Calu3 (cell line): ENCODE measurements around the gene HDHD5. TPM values are rescaled to one million over a fixed set of nuclear protein-coding genes. Genes with fewer than 3 reads are reported as not detected.

Experiments
- BruUV-seq: library from RNA; stranded (reverse); fragments of 400-500 nt; replicated peaks from 2 replicates; lab custom pipeline; 2021; lab: Mats Ljungman, UMichigan
- CTCF ChIA-PET: fragments of 300-600 bp; sonication (Branson Sonifier 250); formaldehyde crosslinking; loops from one replicate; lab custom pipeline; 2022; ENCODE audit warnings: antibody characterized with exemption; lab: Charles Lee
- DNase-seq: peaks from one replicate; pipeline ENCODE4 v3.0.0; 2022
- H3K27ac Mint-ChIP-seq: one replicate; pipeline ENCODE4 v1.8.0; 2022; ENCODE audit warnings: mixed read lengths; ENCODE audit not compliant: unreplicated experiment
- H3K27me3 Mint-ChIP-seq: one replicate; pipeline ENCODE4 v1.8.0; 2022; ENCODE audit warnings: mixed read lengths; ENCODE audit not compliant: unreplicated experiment
- H3K36me3 Mint-ChIP-seq: one replicate; pipeline ENCODE4 v1.8.0; 2022; ENCODE audit warnings: mild to moderate bottlenecking, moderate library complexity, mixed read lengths; ENCODE audit not compliant: insufficient read depth, unreplicated experiment
- H3K4me1 Mint-ChIP-seq: one replicate; pipeline ENCODE4 v1.8.0; 2022; ENCODE audit warnings: mild to moderate bottlenecking, low read depth, mixed read lengths; ENCODE audit not compliant: unreplicated experiment
- H3K4me3 Mint-ChIP-seq: one replicate; pipeline ENCODE4 v1.8.0; 2022; ENCODE audit warnings: mild to moderate bottlenecking, low read depth, moderate library complexity, mixed read lengths; ENCODE audit not compliant: unreplicated experiment
- H3K9me3 Mint-ChIP-seq: one replicate; pipeline ENCODE4 v1.8.0; 2022; ENCODE audit warnings: low read depth, mixed read lengths; ENCODE audit not compliant: unreplicated experiment
- CTCF ChIP-seq: fragments of 200-600 bp; IDR thresholded peaks from one replicate; pipeline ENCODE4 v1.8.0; 2022; ENCODE audit warnings: antibody characterized with exemption; ENCODE audit not compliant: unreplicated experiment
- intact Hi-C: fragments of 100-400 bp; cut with micrococcal nuclease; formaldehyde crosslinking; loops from one replicate; pipeline ENCODE4 v1.10.0; 2022; ENCODE audit not compliant: unreplicated experiment
- total RNA-seq: library from RNA; stranded (reverse); gene quantifications from 2 replicates; pipeline ENCODE4 v1.2.3, GENCODE V29; 2022

HDHD5 gene
- total RNA-seq, 1 experiment from 2014 or later: 44.4 TPM

- Mint-ChIP-seq H3K4me1 (no peaks in the 10 kb centered on the region), H3K27ac (no peak overlapping the region), H3K4me3 (no peak overlapping the region), H3K27me3 (no peaks in the 10 kb centered on the region), H3K9me3 (no peaks in the 10 kb centered on the region), H3K36me3 (no peaks in the 10 kb centered on the region)
- CTCF ChIA-PET: no interaction called here
- DNase-seq: no peak
- no TSS peak for BruUV-seq
- intact Hi-C loops: no loop called here
- no peak for TF ChIP-seq CTCF
Observed at GRCh38 chr22:17103351-17103750, 55.7 kb downstream of the HDHD5 start.

GRCh38 chr22:17102297-17102667 is 56.8 kb downstream of the HDHD5 start:
- Mint-ChIP-seq H3K36me3 (no peaks in the 10 kb centered on the region), H3K4me1 (no peaks in the 10 kb centered on the region), H3K4me3 (no peak overlapping the region)

GRCh38 chr22:17101475-17102296 is 57.4 kb downstream of the HDHD5 start:
- Mint-ChIP-seq H3K27ac (no peak overlapping the region), H3K36me3 (no peaks in the 10 kb centered on the region), H3K27me3 (no peaks in the 10 kb centered on the region), H3K9me3 (no peaks in the 10 kb centered on the region), H3K4me3 (no peak overlapping the region), H3K4me1 (no peaks in the 10 kb centered on the region)
- intact Hi-C loops: no loop called here
- CTCF ChIA-PET: interaction anchor here (0.7 kb wide), 1 partner anchor 59 kb away, joined by 5 read pairs; no protein-coding TSS in a partner anchor
- no peak for DNase-seq
- TF ChIP-seq CTCF: no peak
- BruUV-seq: no TSS peak

More at GRCh38 chr22:17102297-17102667, 56.8 kb downstream of the HDHD5 start:
- intact Hi-C loops: no loop called here
- H3K9me3 Mint-ChIP-seq: no peaks in the 10 kb centered on the region
- H3K27ac Mint-ChIP-seq: no peak overlapping the region
- TF ChIP-seq CTCF: no peak
- CTCF ChIA-PET: interaction anchor here (0.7 kb wide), 1 partner anchor 59 kb away, joined by 5 read pairs; no protein-coding TSS in a partner anchor
- no TSS peak for BruUV-seq
- no peak for DNase-seq
- no peaks in the 10 kb centered on the region for H3K27me3 Mint-ChIP-seq

GRCh38 chr22:17100621-17101020 is 58.5 kb downstream of the HDHD5 start:
- Mint-ChIP-seq H3K36me3 (no peaks in the 10 kb centered on the region), H3K9me3 (no peaks in the 10 kb centered on the region)
- BruUV-seq: no TSS peak

More at GRCh38 chr22:17100621-17101020, 58.5 kb downstream of the HDHD5 start:
- no peak for DNase-seq
- Mint-ChIP-seq H3K4me1 (no peaks in the 10 kb centered on the region), H3K27me3 (no peaks in the 10 kb centered on the region), H3K4me3 (no peak overlapping the region), H3K27ac (no peak overlapping the region)
- intact Hi-C loops: no loop called here
- CTCF ChIA-PET: no interaction called here
- TF ChIP-seq CTCF: no peak
